BLaER1 treated with 17β-estradiol and CSF1 and Interleukin-3, amounts not matched to agents 10 nM and 100 nM (cell line): ENCODE results near the gene SDCBP2.

Source experiments
- H3K27ac ChIP-seq, 11 experiments: shearing (Covaris generic); formaldehyde crosslinking; 2 replicates each; pipeline ENCODE4 v1.8.1; 2022
- H3K27me3 ChIP-seq, 11 experiments: shearing (Covaris generic); formaldehyde crosslinking; 2 replicates each; pipeline ENCODE4 v1.8.1; 2022
- H3K36me3 ChIP-seq, 11 experiments: shearing (Covaris generic); formaldehyde crosslinking; 2 replicates each; pipeline ENCODE4 v1.8.1; 2022
- H3K4me1 ChIP-seq, 10 experiments: shearing (Covaris generic); formaldehyde crosslinking; 2 replicates each; pipeline ENCODE4 v1.8.1; 2022
- H3K4me2 ChIP-seq, 11 experiments: shearing (Covaris generic); formaldehyde crosslinking; 2 replicates each; pipeline ENCODE4 v1.8.1; 2022
- H3K4me3 ChIP-seq, 10 experiments: shearing (Covaris generic); formaldehyde crosslinking; 2 replicates each; pipeline ENCODE4 v1.8.1; 2022
- H3K9ac ChIP-seq, 11 experiments: shearing (Covaris generic); formaldehyde crosslinking; 2 replicates each; pipeline ENCODE4 v1.8.1; 2022
- H3K9me3 ChIP-seq, 11 experiments: shearing (Covaris generic); formaldehyde crosslinking; replicated peaks in 1 of 11; 2 replicates each; pipeline ENCODE4 v1.8.1; 2022
- H4K20me1 ChIP-seq, 11 experiments: shearing (Covaris generic); formaldehyde crosslinking; 2 replicates each; pipeline ENCODE4 v1.8.1; 2022
- Cebpa-rat ChIP-seq, 11 experiments: shearing (Covaris generic); IDR thresholded peaks; 2 replicates each; pipeline ENCODE4 v1.8.1; 2022

The SDCBP2 gene

GRCh38 chr20:1330075-1330830 lies 1.3 kb upstream of the SDCBP2 start:
- Histone ChIP-seq H3K9me3 (no peaks in the 10 kb centered on the region), H3K27ac (peak overlapping the region in 3 of 11 experiments; percentile 22 to 27 (median 24); a peak in 2 of 22 replicates), H3K27me3 (no peaks in the 10 kb centered on the region), H3K4me3 (no peak overlapping the region), H4K20me1 (peaks cover 19 to 89% (median 69%) of the 10 kb centered on the region in 11 experiments; a peak in 20 of 22 replicates), H3K9ac (no peak overlapping the region), H3K4me2 (peak overlapping the region in 7 of 11 experiments; percentile 2 to 96 (median 20); a peak in 7 of 22 replicates), H3K36me3 (peaks cover 28 to 59% (median 35%) of the 10 kb centered on the region in 11 experiments), H3K4me1 (peaks cover 51 to 69% (median 58%) of the 10 kb centered on the region in 10 experiments)
- TF ChIP-seq Cebpa-rat (IDR thresholded peaks at IDR 0.05), result no peak

DNA sequence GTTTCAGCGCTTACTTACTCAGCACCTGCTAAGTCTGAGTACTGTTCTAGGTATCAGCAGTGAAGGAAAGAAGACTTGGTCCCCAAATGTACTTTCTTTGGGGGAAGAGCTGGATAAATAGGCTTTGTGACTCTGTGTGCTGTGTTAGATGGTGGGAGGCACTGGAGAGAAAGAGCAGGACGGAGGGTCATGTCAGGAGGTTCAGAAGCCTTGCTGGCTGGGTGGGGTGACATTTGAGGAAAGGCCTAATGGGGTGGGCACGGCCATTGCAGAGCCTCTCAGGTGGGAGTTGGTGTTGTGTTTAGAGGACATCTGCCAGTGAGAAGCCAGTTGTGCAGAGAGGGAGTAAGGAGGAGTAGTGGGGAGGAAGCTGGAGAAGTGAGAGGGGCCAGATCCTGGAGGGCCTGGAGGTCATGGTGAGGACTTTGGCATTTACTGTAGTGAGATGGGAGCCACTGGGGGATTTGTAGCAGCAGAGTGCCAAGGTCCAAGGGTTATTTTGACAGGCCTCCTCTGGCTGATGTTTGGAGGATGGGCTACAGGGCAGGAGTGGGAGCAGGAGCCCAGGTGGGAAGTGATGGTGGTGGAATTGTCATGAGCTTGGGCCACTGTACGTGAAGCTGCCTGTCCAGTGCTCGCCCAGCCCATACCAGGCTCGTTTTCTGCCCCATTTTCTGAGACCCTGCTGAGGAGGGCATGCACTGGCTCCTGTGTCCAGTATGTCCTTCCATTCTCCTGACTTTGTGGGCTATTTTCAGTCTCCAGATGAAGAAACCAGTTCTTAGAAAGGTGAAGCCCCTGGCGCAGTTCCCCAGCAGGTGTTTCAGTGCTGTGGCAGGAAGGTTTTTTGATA lies 886 bp downstream of the SDCBP2 start:
- Histone ChIP-seq H3K27ac (peak overlapping the region in 5 of 11 experiments; percentile 5 to 100 (median 25); a peak in 7 of 22 replicates), H3K4me2 (peak overlapping the region; percentile 29 to 98 (median 96)), H3K4me1 (peaks cover 60 to 76% (median 69%) of the 10 kb centered on the region in 10 experiments), H4K20me1 (peaks cover 15 to 67% (median 48%) of the 10 kb centered on the region in 11 experiments; a peak in 19 of 22 replicates), H3K4me3 (no peak overlapping the region), H3K36me3 (peaks cover 14 to 39% (median 26%) of the 10 kb centered on the region in 11 experiments; a peak in 21 of 22 replicates), H3K9me3 (no peaks in the 10 kb centered on the region), H3K27me3 (no peaks in the 10 kb centered on the region), H3K9ac (peak overlapping the region in 7 of 11 experiments; percentile 9 to 99 (median 32); a peak in 7 of 22 replicates)
- no peak for TF ChIP-seq Cebpa-rat (IDR thresholded peaks at IDR 0.05)

DNA sequence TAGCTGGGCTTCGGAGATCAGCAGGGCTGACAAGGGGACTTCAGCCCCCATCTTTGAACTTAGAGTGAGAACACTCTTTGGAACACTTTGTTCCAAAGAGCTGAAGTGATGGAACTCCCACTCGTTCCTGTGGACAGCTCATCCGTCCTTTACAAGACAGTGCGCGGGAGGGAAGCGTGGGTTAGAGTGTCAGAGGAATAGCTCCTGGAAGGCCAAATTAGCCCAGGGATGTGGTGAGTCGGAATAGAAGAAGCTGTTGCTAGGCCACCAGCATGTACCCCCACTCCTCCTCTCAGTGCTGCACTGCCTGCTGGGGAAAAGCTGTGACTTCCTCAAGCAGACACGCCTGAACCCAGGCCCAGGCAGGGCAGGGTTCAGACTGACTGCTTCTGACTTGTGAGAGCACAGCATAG lies 1.7 kb downstream of the SDCBP2 start:
- no peaks in the 10 kb centered on the region for H3K27me3 ChIP-seq
- peaks cover 6 to 31% (median 18%) of the 10 kb centered on the region in 11 experiments; a peak in 20 of 22 replicates for H3K36me3 ChIP-seq
- peak overlapping the region in 5 of 11 experiments; percentile 25 to 100 (median 99); a peak in 8 of 22 replicates for H3K27ac ChIP-seq
- TF ChIP-seq Cebpa-rat (IDR thresholded peaks at IDR 0.05), result no peak
- H3K9me3 ChIP-seq, result no peaks in the 10 kb centered on the region
- H3K4me2 ChIP-seq, result peak overlapping the region; percentile 29 to 98 (median 96); a peak in 21 of 22 replicates
- peaks cover 56 to 78% (median 76%) of the 10 kb centered on the region in 10 experiments for H3K4me1 ChIP-seq
- peaks cover 15 to 58% (median 44%) of the 10 kb centered on the region in 11 experiments; a peak in 19 of 22 replicates for H4K20me1 ChIP-seq
- H3K9ac ChIP-seq, result peak overlapping the region in 5 of 11 experiments; percentile 21 to 99 (median 95); a peak in 5 of 22 replicates
- no peak overlapping the region for H3K4me3 ChIP-seq

- peak overlapping the region; percentile 91 to 99 (median 99) for H3K9ac ChIP-seq
- no peak for TF ChIP-seq Cebpa-rat (IDR thresholded peaks at IDR 0.05)
- peaks cover 15 to 49% (median 37%) of the 10 kb centered on the region in 11 experiments; a peak in 19 of 22 replicates for H4K20me1 ChIP-seq
- H3K27ac ChIP-seq, result peak overlapping the region; percentile 91 to 100 (median 99)
- H3K4me3 ChIP-seq, result peak overlapping the region; percentile 69 to 94 (median 86)
- H3K4me1 ChIP-seq, result peaks cover 56 to 81% (median 77%) of the 10 kb centered on the region in 10 experiments
- no peaks in the 10 kb centered on the region for H3K27me3 ChIP-seq
- H3K36me3 ChIP-seq, result peaks cover 0 to 22% (median 8%) of the 10 kb centered on the region in 11 experiments; a peak in 18 of 22 replicates
- H3K9me3 ChIP-seq, result no peaks in the 10 kb centered on the region
- peak overlapping the region; percentile 83 to 98 (median 96) for H3K4me2 ChIP-seq
These were observed 2.7 kb downstream of the SDCBP2 start for GRCh38 chr20:1326031-1326930.

DNA sequence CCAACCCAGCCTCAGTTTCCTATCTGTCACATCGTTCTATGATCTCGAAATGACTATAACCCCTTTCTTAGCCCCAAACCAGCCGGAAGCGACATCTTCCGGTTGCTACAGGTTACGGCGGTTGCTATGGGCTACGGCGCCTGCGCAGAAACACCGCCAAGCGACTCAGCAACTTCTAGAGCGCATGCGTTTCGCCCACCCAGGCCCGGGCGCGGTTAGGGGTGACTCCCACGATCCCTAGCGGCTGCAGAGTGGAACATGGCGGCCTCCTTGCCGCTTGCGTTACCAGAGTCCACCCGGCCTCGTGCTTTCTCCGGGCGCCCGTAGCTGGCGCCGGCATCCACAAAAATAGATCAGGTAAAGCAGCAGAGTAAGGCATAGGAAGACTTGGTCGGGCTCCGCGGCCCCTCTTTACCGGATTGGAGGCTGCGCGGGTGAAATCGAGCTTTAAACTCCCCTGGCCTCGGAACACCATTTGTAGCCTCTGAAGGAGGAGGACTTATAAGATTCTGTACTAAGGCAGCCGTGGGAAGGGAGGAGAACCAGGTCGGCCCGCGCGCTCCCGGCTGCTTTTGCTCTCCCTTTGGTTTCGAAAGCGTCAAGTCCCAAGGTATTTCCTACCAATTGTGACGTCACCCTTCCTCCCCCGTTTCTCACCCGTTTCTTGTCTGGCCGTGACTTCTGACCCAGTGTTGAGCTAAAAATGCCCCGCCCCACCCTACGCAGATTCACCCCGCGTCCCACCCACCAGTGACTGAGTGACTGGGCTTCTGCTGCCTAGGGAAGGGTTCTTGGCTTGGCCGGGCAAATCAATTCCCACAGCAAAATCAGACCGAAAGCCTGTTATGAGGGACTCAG lies 3.5 kb downstream of the SDCBP2 start:
- H3K4me1 ChIP-seq, result peaks cover 56 to 79% (median 73%) of the 10 kb centered on the region in 10 experiments
- peak overlapping the region; percentile 91 to 99 (median 99) for H3K9ac ChIP-seq
- H3K27ac ChIP-seq, result peak overlapping the region; percentile 91 to 100 (median 99)
- H3K36me3 ChIP-seq, result peaks cover 0 to 13% (median 0%) of the 10 kb centered on the region in 11 experiments; a peak in 6 of 22 replicates
- peaks cover 0 to 7% (median 0%) of the 10 kb centered on the region in 11 experiments; a peak in 1 of 22 replicates for H3K9me3 ChIP-seq
- peaks cover 11 to 40% (median 28%) of the 10 kb centered on the region in 11 experiments; a peak in 17 of 22 replicates for H4K20me1 ChIP-seq
- TF ChIP-seq Cebpa-rat (IDR thresholded peaks at IDR 0.05), result peak in 2 of 11 experiments; percentile 17 to 70; a peak in 2 of 22 replicates
- peak overlapping the region; percentile 83 to 98 (median 96) for H3K4me2 ChIP-seq
- H3K4me3 ChIP-seq, result peak overlapping the region; percentile 69 to 94 (median 86)
- H3K27me3 ChIP-seq, result no peaks in the 10 kb centered on the region

DNA sequence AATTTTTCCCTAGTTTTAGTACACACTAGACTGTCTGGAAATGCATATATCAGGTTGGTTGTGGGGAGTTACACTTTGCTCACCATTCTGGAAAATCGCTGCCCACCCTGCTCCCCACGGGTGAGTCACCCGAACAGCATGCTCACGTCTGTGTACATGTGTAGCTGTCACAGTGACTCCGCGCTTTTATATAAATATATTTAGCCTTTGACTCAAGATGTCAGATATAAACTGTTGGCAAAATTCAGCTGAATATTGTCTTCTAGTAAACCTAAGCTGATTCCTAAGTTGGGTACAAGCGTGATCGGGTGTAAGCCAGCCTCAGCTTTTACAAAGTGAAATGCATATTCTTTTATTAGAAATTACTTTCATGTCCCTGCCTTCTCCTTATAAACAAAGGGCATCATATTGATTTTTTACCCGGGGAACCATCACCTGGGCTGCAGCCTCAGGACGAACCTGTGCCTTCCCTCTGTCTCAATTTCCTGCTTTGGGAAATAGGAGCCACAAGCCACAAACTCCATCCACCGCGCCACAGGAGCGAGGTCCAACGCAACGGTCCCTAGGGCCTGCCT lies 4.3 kb downstream of the SDCBP2 start:
- H3K4me3 ChIP-seq, result peak overlapping the region; percentile 69 to 94 (median 86)
- peak overlapping the region in 10 of 11 experiments; percentile 91 to 99 (median 99); a peak in 20 of 22 replicates for H3K9ac ChIP-seq
- H3K4me1 ChIP-seq, result peaks cover 50 to 72% (median 66%) of the 10 kb centered on the region in 10 experiments
- H3K36me3 ChIP-seq, result peaks cover 0 to 12% (median 0%) of the 10 kb centered on the region in 11 experiments; a peak in 3 of 22 replicates
- H4K20me1 ChIP-seq, result peaks cover 6 to 33% (median 23%) of the 10 kb centered on the region in 11 experiments; a peak in 16 of 22 replicates
- TF ChIP-seq Cebpa-rat (IDR thresholded peaks at IDR 0.05), result peak in 1 of 11 experiments; percentile 70; a peak in 1 of 22 replicates
- peak overlapping the region; percentile 91 to 100 (median 99); a peak in 21 of 22 replicates for H3K27ac ChIP-seq
- H3K4me2 ChIP-seq, result peak overlapping the region; percentile 81 to 98 (median 96)
- H3K9me3 ChIP-seq, result peaks cover 0 to 7% (median 0%) of the 10 kb centered on the region in 11 experiments; a peak in 1 of 22 replicates
- no peaks in the 10 kb centered on the region for H3K27me3 ChIP-seq
